ENCODE measurements around the gene SURF2.

Gene SURF2

GRCh38 chr9:133339641-133340040 is 16.7 kb upstream of the SURF2 start:
- DNase-seq, result no peak

- no peak for DNase-seq
These were observed 16.1 kb upstream of the SURF2 start for GRCh38 chr9:133340256-133340655.

GRCh38 chr9:133340916-133341315 is 15.4 kb upstream of the SURF2 start:
- no peak for DNase-seq

GRCh38 chr9:133341369-133342068 is 14.8 kb upstream of the SURF2 start:
- no peak for DNase-seq

GRCh38 chr9:133342069-133342406 is 14.3 kb upstream of the SURF2 start:
- DNase-seq, result no peak

- no peak for DNase-seq
These were observed 13.8 kb upstream of the SURF2 start for GRCh38 chr9:133342570-133342969.

GRCh38 chr9:133344071-133344470 is 12.3 kb upstream of the SURF2 start:
- no peak for DNase-seq

GRCh38 chr9:133344979-133345378 is 11.4 kb upstream of the SURF2 start:
- no peak for DNase-seq

GRCh38 chr9:133345596-133345995 is 10.8 kb upstream of the SURF2 start:
- DNase-seq, result no peak

- no peak for DNase-seq
These were observed 10.1 kb upstream of the SURF2 start for GRCh38 chr9:133346021-133346785.

- peak; percentile 54 for DNase-seq
These were observed 8.8 kb upstream of the SURF2 start for GRCh38 chr9:133347515-133347984.

- peak; percentile 96 for DNase-seq
These were observed 8.2 kb upstream of the SURF2 start, which contains the start of the genes MED22 and RPL7A for GRCh38 chr9:133347985-133348717. Gene MED22, minus strand, starts transcription at chr9:133348131. Its CDS starts 1,469 bp downstream, at chr9:133346662. Gene RPL7A, plus strand, starts transcription at chr9:133348218. Its CDS starts 26 bp downstream, at chr9:133348244.

GRCh38 chr9:133348718-133349573 is 7.4 kb upstream of the SURF2 start:
- no peak for DNase-seq

- DNase-seq, result peak; percentile 57
These were observed 6.3 kb upstream of the SURF2 start for GRCh38 chr9:133349965-133350616.

- no peak for DNase-seq
These were observed 4.8 kb upstream of the SURF2 start for GRCh38 chr9:133351526-133351907.

- DNase-seq, result peak; percentile 71
These were observed 4.3 kb upstream of the SURF2 start for GRCh38 chr9:133351908-133352634.

- DNase-seq, result no peak
These were observed 3.6 kb upstream of the SURF2 start for GRCh38 chr9:133352635-133353340.

GRCh38 chr9:133353548-133353947 is 2.8 kb upstream of the SURF2 start:
- no peak for DNase-seq

- no peak for DNase-seq
These were observed 1.6 kb upstream of the SURF2 start for GRCh38 chr9:133354766-133355165.

- DNase-seq, result no peak
These were observed 431 bp upstream of the SURF2 start for GRCh38 chr9:133355881-133356357.
